Activated naive CD4-positive, alpha-beta T cell treated with anti-CD3 and anti-CD28 coated beads, Interleukin-2, amount 50 U/mL, for 24 hours (primary cell): ENCODE measurements around the gene TSHB.
"Not testable (repeated sequence)": the region's sequence is repeated elsewhere in the genome, so short reads cannot be mapped to it uniquely, and the experiment has no call there.

ENCODE experiments used
- H3K27ac Mint-ChIP-seq: one replicate; pipeline ENCODE4 v1.8.0; 2021; ENCODE audit warnings: mild to moderate bottlenecking, mixed read lengths
- H3K27me3 Mint-ChIP-seq: one replicate; pipeline ENCODE4 v1.8.0; 2021; ENCODE audit warnings: mixed read lengths
- H3K36me3 Mint-ChIP-seq: one replicate; pipeline ENCODE4 v1.8.0; 2021; ENCODE audit warnings: mixed read lengths
- H3K4me1 Mint-ChIP-seq: one replicate; pipeline ENCODE4 v1.8.0; 2021; ENCODE audit warnings: mixed read lengths
- H3K4me3 Mint-ChIP-seq: one replicate; pipeline ENCODE4 v1.8.0; 2021; ENCODE audit warnings: mild to moderate bottlenecking, mixed read lengths
- H3K9me3 Mint-ChIP-seq: one replicate; pipeline ENCODE4 v1.8.0; 2021; ENCODE audit warnings: mixed read lengths

The TSHB gene

DNA sequence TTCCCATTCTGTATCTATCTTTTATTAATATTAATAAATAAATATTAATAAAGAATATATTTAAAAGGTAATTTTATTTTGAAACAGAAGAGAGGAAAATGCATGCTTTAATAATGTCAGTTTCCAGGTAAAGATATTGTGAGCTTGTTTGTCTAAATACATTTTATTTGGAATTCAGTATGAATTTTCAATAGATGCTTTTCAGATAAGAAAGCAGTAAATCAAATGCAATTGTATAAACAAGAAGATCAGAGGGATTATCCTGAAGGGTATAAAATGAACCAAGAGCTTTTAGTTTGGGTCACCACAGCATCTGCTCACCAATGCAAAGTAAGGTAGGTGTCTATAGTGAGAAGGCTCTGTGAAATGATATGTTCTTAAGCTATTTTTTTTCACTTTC lies at the start of gene TSHB:
Gene TSHB (plus strand): TSS at position 301 of the 400 bp plus-strand sequence. CDS start 3,537 bp downstream, outside the sequence.
- Mint-ChIP-seq H3K4me3 (no peak within 1 kb of the TSS), H3K27me3 (peaks cover 1% of the 10 kb centered on the region), H3K36me3 (no peaks in the 10 kb centered on the region), H3K27ac (no peak within 1 kb of the TSS), H3K4me1 (no peaks in the 10 kb centered on the region), H3K9me3 (no peaks in the 10 kb centered on the region)

- Mint-ChIP-seq H3K9me3 (peaks cover 18% of the 10 kb centered on the region), H3K4me3 (no peak overlapping the region), H3K27me3 (peaks cover 11% of the 10 kb centered on the region), H3K36me3 (peaks cover 12% of the 10 kb centered on the region), H3K4me1 (peaks cover 3% of the 10 kb centered on the region), H3K27ac (no peak overlapping the region)
These were observed 47.4 kb upstream of the TSHB start for GRCh38 chr1:114982251-114982650.

DNA sequence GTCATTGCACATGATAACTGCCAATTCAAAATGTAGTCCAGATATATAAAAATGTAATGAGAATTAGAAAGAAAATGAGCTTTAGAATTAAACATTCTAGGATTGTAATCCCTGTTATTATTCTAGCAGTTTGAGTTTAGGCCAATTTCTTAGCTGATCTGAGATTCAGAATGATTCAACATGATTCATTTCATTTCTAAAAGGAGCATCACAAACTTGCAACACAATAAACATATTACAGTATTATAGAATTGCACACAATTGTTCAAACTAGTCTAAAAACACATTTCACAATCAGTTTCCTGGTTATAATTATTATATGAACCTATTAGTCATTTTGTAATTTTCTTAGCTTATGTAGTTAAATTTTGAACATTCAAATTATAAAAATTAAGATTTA lies 43.3 kb upstream of the TSHB start:
- H3K4me3 Mint-ChIP-seq: no peak overlapping the region
- H3K27me3 Mint-ChIP-seq: peaks cover 3% of the 10 kb centered on the region
- no peaks in the 10 kb centered on the region for H3K4me1 Mint-ChIP-seq
- H3K9me3 Mint-ChIP-seq: peaks cover 26% of the 10 kb centered on the region
- no peak overlapping the region for H3K27ac Mint-ChIP-seq
- peaks cover 18% of the 10 kb centered on the region for H3K36me3 Mint-ChIP-seq

DNA sequence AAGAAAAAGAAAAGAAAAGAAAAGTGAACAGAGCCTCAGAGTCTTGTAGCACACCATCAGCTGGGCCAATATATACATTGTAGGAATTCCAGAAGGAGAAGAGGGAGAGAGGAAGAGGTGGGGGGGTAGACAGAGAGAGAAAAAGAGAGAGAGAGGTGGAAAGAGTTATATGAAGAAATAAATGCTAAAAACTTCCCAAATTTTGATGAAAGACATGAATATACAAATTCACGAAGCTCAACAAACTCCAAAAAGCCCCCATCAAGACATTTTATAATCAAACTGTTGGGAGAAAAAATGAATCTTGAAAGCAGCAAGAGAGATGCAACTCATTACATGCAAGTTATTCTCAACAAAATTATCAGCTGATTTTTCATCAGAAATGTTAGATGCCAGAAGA lies 41.5 kb upstream of the TSHB start:
- Mint-ChIP-seq H3K27ac (no peak overlapping the region), H3K27me3 (peaks cover 3% of the 10 kb centered on the region), H3K9me3 (peaks cover 13% of the 10 kb centered on the region), H3K36me3 (peaks cover 8% of the 10 kb centered on the region), H3K4me1 (no peaks in the 10 kb centered on the region), H3K4me3 (no peak overlapping the region)

GRCh38 chr1:114997510-114998289 lies 31.9 kb upstream of the TSHB start:
- Mint-ChIP-seq H3K4me3 (no peak overlapping the region), H3K9me3 (no peaks in the 10 kb centered on the region), H3K27me3 (no peaks in the 10 kb centered on the region), H3K27ac (no peak overlapping the region), H3K36me3 (no peaks in the 10 kb centered on the region), H3K4me1 (no peaks in the 10 kb centered on the region)

DNA sequence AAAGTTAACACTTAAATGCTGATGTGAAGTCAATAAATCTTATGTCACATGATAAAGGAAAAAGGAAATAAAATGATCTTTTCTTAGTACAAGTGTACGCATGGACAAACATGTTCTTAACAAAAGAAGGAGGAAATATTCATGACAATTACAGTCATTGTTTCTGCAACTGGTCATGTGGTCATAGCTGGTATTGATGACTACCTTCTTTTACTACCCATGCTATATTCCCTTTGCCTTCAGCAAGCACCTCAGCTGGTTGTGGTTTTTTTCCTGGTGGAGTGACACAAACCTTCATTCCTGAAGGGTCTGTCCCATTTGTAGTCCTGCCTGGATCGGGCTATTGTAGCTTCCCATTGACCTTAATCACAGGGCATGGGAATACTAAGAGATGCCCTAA lies 23.4 kb upstream of the TSHB start:
- Mint-ChIP-seq H3K4me3 (no peak overlapping the region), H3K36me3 (no peaks in the 10 kb centered on the region), H3K27ac (no peak overlapping the region), H3K27me3 (peaks cover 4% of the 10 kb centered on the region), H3K4me1 (no peaks in the 10 kb centered on the region), H3K9me3 (peaks cover 3% of the 10 kb centered on the region)

GRCh38 chr1:115012006-115012405 lies 17.6 kb upstream of the TSHB start:
- Mint-ChIP-seq H3K27me3 (no peaks in the 10 kb centered on the region), H3K36me3 (no peaks in the 10 kb centered on the region), H3K9me3 (no peaks in the 10 kb centered on the region), H3K27ac (no peak overlapping the region), H3K4me1 (no peaks in the 10 kb centered on the region), H3K4me3 (no peak overlapping the region)

- Mint-ChIP-seq H3K27me3 (no peaks in the 10 kb centered on the region), H3K4me1 (no peaks in the 10 kb centered on the region), H3K9me3 (no peaks in the 10 kb centered on the region), H3K27ac (no peak overlapping the region), H3K4me3 (no peak overlapping the region), H3K36me3 (no peaks in the 10 kb centered on the region)
These were observed 17.2 kb upstream of the TSHB start for GRCh38 chr1:115012434-115012833.

DNA sequence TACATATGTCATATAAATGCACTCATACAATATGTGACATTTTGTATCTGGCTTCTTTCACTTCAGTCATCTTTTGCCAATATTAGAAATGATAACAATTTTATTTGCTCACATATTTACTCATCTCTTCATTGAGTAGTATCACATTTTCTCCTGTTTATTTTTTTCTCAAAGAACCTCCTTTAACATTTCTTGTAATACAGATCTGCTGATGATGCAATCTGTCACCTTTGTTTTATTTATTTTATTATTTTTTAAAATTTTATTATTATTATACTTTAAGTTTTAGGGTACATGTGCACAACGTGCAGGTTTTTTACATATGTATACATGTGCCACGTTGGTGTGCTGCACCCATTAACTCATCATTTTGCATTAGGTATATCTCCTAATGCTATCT lies 15.8 kb upstream of the TSHB start:
- Mint-ChIP-seq H3K27me3 (no peaks in the 10 kb centered on the region), H3K27ac (no peak overlapping the region)

DNA sequence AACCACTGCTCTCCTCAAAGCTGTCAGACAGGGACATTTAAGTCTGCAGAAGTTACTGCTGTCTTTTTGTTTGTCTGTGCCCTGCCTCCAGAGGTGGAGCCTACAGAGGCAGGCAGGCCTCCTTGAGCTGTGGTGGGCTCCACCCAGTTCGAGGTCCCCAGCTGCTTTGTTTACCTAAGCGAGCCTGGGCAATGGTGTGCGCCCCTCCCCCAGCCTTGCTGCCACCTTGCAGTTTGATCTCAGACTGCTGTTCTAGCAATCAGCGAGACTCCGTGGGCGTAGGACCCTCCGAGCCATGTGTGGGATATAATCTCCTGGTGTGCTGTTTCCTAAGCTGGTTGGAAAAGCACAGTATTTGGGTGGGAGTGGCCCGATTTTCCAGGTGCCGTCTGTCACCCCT lies 10.1 kb upstream of the TSHB start:
- not testable (repeated sequence) for H3K4me1 Mint-ChIP-seq, H3K36me3 Mint-ChIP-seq, H3K27me3 Mint-ChIP-seq, H3K9me3 Mint-ChIP-seq, H3K27ac Mint-ChIP-seq, H3K4me3 Mint-ChIP-seq

More for the DNA sequence above, 15.8 kb upstream of the TSHB start:
- Mint-ChIP-seq H3K36me3 (no peaks in the 10 kb centered on the region), H3K4me1 (no peaks in the 10 kb centered on the region), H3K9me3 (no peaks in the 10 kb centered on the region), H3K4me3 (no peak overlapping the region)

DNA sequence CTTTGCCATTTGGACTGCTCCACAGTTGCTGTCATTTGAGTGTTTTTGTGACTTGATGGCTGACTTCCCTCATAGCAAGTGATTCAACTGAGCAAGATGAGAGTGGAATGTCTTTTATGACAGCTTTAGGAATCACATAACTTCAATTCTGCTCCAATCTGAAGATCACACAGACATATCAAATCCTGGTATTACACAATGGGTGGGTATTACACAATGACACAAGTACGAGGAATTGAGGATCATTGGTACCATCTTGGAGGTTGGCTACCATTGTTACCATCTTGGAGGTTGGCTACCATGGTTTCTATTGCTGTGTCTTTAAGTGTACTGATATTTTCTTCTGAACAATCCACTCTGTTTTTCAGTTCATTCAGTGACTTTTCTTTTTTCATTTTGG lies 8.5 kb upstream of the TSHB start:
- peaks cover 2% of the 10 kb centered on the region for H3K27me3 Mint-ChIP-seq
- no peak overlapping the region for H3K27ac Mint-ChIP-seq
- no peaks in the 10 kb centered on the region for H3K4me1 Mint-ChIP-seq
- no peaks in the 10 kb centered on the region for H3K9me3 Mint-ChIP-seq
- no peak overlapping the region for H3K4me3 Mint-ChIP-seq
- no peaks in the 10 kb centered on the region for H3K36me3 Mint-ChIP-seq

- Mint-ChIP-seq H3K9me3 (no peaks in the 10 kb centered on the region), H3K27me3 (peaks cover 2% of the 10 kb centered on the region), H3K36me3 (no peaks in the 10 kb centered on the region), H3K27ac (no peak overlapping the region), H3K4me1 (no peaks in the 10 kb centered on the region), H3K4me3 (no peak overlapping the region)
These were observed 6.0 kb upstream of the TSHB start for GRCh38 chr1:115023593-115023992.

GRCh38 chr1:115031595-115031994 lies 2.0 kb downstream of the TSHB start:
- no peaks in the 10 kb centered on the region for H3K4me1 Mint-ChIP-seq
- H3K4me3 Mint-ChIP-seq: no peak overlapping the region
- no peaks in the 10 kb centered on the region for H3K36me3 Mint-ChIP-seq
- H3K9me3 Mint-ChIP-seq: no peaks in the 10 kb centered on the region
- no peak overlapping the region for H3K27ac Mint-ChIP-seq
- peaks cover 1% of the 10 kb centered on the region for H3K27me3 Mint-ChIP-seq

- peaks cover 1% of the 10 kb centered on the region for H3K27me3 Mint-ChIP-seq
These were observed 6.0 kb downstream of the TSHB start for GRCh38 chr1:115035652-115036051.

DNA sequence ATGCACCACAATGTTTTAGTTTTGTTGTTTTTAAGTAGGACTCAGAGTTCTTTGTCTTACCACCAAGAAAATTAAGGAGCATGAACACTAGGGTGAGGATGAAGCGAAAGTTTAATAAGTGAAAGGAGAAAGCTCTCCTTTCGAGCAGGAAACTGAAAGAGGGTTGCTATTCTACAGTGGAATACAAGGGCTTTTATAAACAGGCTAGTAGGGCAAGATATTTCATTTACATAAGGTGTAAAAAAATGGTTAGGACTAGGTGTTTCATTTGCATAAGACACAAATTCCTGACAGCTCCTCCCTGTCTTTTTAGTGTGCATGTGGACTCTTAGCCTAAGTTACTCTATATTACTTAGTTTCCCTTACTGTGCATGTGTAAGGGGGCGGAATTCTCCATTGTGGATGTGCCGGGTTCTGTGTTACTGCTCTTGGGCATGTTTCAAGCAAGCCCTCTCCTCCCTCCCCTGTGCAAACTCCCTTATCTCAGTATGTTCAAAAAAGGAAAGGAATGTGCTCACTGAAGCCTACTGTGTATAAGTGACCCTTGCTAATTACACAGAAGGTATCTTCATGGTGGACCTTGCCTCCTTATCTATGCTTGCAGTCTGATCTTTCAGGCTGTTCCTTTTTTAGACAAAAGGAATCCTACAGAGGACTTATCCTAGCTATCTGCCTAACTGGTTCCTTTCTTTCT lies 7.3 kb downstream of the TSHB start:
- no peak overlapping the region for H3K27ac Mint-ChIP-seq
- peaks cover 1% of the 10 kb centered on the region for H3K27me3 Mint-ChIP-seq
- no peak overlapping the region for H3K4me3 Mint-ChIP-seq
- no peaks in the 10 kb centered on the region for H3K4me1 Mint-ChIP-seq
- no peaks in the 10 kb centered on the region for H3K36me3 Mint-ChIP-seq
- H3K9me3 Mint-ChIP-seq: no peaks in the 10 kb centered on the region

More at GRCh38 chr1:115035652-115036051, 6.0 kb downstream of the TSHB start:
- no peaks in the 10 kb centered on the region for H3K4me1 Mint-ChIP-seq
- H3K4me3 Mint-ChIP-seq: no peak overlapping the region
- no peak overlapping the region for H3K27ac Mint-ChIP-seq
- H3K9me3 Mint-ChIP-seq: no peaks in the 10 kb centered on the region
- H3K36me3 Mint-ChIP-seq: no peaks in the 10 kb centered on the region

DNA sequence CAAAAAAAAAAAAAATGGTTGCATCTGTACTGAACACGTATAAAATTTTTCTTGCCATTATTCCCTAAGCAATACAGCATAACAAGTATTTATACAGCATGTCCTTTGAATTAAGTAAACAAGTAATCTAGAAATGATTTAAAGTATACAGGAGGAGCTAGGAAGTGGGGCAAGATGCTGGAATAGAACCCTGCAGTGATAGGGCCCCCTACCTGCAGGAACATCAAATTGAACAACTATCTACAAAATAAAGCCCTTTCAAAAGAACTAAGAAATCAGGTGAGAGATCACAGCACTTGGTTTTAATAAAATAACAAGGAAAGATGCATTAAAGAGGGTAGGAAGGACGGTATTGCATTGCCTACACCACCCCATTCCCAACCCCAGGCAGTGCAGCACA lies 10.9 kb downstream of the TSHB start:
- Mint-ChIP-seq H3K4me3 (no peak overlapping the region), H3K9me3 (no peaks in the 10 kb centered on the region), H3K27ac (no peak overlapping the region), H3K4me1 (no peaks in the 10 kb centered on the region), H3K36me3 (peaks cover 6% of the 10 kb centered on the region), H3K27me3 (no peaks in the 10 kb centered on the region)
